Measurements from ENCODE around the gene NRBF2.
A peak's percentile ranks its signal among the peaks of the same experiment; 100 is the strongest.

The NRBF2 gene

DNA sequence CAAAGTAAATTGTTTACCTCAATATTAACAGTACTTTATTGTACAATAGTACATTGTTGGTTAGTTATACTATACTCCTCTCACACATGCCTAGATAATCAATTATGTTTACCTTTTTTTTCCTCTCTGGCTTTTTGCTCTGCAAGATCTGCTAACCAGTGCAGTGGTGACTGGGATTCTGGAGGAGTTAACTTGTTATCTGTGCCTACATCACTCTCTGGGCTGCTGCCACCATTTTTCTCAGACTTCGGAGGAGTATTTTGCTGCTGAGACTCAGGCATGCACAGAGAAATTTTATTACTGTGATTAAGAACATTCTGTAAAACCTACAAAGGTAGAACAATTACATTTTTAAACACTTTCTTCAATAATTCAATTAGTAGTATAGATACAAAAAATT is 59.7 kb downstream of the NRBF2 start:
- TF ChIP-seq, protein P1, sequence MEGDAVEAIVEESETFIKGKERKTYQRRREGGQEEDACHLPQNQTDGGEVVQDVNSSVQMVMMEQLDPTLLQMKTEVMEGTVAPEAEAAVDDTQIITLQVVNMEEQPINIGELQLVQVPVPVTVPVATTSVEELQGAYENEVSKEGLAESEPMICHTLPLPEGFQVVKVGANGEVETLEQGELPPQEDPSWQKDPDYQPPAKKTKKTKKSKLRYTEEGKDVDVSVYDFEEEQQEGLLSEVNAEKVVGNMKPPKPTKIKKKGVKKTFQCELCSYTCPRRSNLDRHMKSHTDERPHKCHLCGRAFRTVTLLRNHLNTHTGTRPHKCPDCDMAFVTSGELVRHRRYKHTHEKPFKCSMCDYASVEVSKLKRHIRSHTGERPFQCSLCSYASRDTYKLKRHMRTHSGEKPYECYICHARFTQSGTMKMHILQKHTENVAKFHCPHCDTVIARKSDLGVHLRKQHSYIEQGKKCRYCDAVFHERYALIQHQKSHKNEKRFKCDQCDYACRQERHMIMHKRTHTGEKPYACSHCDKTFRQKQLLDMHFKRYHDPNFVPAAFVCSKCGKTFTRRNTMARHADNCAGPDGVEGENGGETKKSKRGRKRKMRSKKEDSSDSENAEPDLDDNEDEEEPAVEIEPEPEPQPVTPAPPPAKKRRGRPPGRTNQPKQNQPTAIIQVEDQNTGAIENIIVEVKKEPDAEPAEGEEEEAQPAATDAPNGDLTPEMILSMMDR (conservative IDR thresholded peaks at IDR 0.05; ENCODE audit: low read depth): no peak
- DNase-seq (ENCODE audit: low spot score): no peak
- H3K27ac ChIP-seq: no peak overlapping the region
- ChIA-PET POLR2A (ENCODE audit: low non-redundant PET) (no interaction called here), CTCF (interaction anchor here (1.0 kb wide), 1 partner anchor 16 kb away, joined by 3 read pairs; no protein-coding TSS in a partner anchor)

DNA sequence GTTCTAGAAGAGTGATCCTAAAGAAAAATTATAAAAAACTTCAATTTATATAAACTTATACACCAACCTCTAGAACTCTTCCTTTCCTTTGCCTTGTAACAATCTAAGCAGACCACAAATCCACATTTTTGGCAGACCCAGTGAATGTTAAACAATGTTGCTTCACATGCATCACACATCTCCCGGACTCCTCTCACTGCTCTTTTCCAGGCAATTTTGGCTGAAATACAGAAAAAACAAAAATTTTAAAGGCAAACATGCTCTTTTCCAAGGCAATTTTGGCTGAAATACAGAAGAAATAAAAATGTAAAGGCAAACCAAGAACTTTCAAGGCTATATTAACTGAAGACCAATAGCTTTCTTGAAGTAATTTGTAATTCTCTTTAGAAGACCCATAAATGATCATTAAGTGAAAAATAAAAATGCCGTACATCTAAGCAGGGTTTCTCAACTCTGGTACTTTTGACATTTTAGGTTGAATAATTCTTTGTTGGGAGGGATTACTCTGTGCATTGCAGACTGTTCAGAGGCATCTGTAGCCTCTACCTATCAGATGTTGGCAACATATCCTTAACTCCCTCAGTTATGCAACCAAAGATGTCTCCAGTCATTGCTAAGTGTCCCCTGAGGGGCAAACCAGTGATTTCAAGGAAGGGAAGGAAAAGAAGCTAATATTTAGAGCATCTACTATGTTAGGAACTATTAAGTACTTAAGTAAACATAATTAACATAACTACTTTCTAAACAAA is 64.4 kb downstream of the NRBF2 start:
- no peak overlapping the region for H3K27ac ChIP-seq
- ChIA-PET POLR2A (ENCODE audit: low non-redundant PET) (no interaction called here), CTCF (no interaction called here)
- TF ChIP-seq, protein P1 (conservative IDR thresholded peaks at IDR 0.05; ENCODE audit: low read depth): no peak
- DNase-seq (ENCODE audit: low spot score): no peak

GRCh38 chr10:63199716-63200115 is 66.6 kb downstream of the NRBF2 start:
- no peak overlapping the region for H3K27ac ChIP-seq
- POLR2A ChIA-PET (ENCODE audit: low non-redundant PET): interaction anchor here (0.6 kb wide), 1 partner anchor 212 kb away, joined by 7 read pairs; no protein-coding TSS in a partner anchor
- CTCF ChIA-PET: interaction anchor here (0.7 kb wide), 1 partner anchor 18 kb away, joined by 3 read pairs; no protein-coding TSS in a partner anchor
- no peak for DNase-seq (ENCODE audit: low spot score)
- TF ChIP-seq, protein P1 (conservative IDR thresholded peaks at IDR 0.05; ENCODE audit: low read depth): no peak

DNA sequence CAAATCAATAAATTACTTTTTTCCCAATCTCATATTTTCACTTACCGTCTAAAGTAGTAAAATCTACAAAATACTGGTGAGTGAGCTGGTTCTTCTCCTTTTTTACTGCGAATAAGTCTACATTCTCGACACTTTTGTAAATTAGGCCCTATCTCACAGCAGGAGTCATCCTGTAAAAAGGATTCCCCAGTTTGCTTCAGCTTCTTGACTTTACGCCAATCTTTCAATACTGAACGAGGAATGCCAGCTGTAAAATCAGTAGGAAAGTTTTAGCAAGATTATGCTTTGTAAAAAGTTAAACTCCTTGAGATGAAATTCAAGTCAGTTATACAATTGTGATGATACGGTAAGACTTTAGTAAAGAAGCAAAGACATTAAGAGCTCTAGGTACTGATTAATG is 67.3 kb downstream of the NRBF2 start:
- no peak for DNase-seq (ENCODE audit: low spot score)
- POLR2A ChIA-PET (ENCODE audit: low non-redundant PET): interaction anchor here (1.0 kb wide), 1 partner anchor 418 kb away, joined by 7 read pairs; no protein-coding TSS in a partner anchor
- CTCF ChIA-PET: interaction anchor here (0.6 to 1.0 kb wide), 3 partner anchors 16 to 428 kb away, joined by 3 read pairs; no protein-coding TSS in a partner anchor
- no peak overlapping the region for H3K27ac ChIP-seq
- TF ChIP-seq, protein P1 (conservative IDR thresholded peaks at IDR 0.05; ENCODE audit: low read depth): no peak

- TF ChIP-seq, protein P1 (conservative IDR thresholded peaks at IDR 0.05; ENCODE audit: low read depth): 0 out of 2 replicates have a peak, but pooled peaks have one; percentile 9
- no peak for DNase-seq (ENCODE audit: low spot score)
- CTCF ChIA-PET: interaction anchor here (0.6 to 1.0 kb wide), 2 partner anchors 16 to 428 kb away, joined by 3 read pairs; no protein-coding TSS in a partner anchor
- H3K27ac ChIP-seq: no peak overlapping the region
- POLR2A ChIA-PET (ENCODE audit: low non-redundant PET): interaction anchor here (1.0 kb wide), 1 partner anchor 418 kb away, joined by 7 read pairs; no protein-coding TSS in a partner anchor
Measured at GRCh38 chr10:63201118-63201517, 68.0 kb downstream of the NRBF2 start.
